HG02571 (cell line): ENCODE results near the gene RNF121.

Experiments
- ATAC-seq: cut with Tn5 transposase; IDR thresholded peaks from one replicate; pipeline ENCODE4 v1.9.1; 2021; ENCODE audit warnings: mild to moderate bottlenecking, moderate library complexity; ENCODE audit not compliant: unreplicated experiment

RNF121 gene

GRCh38 chr11:71979602-71980001 is 50.8 kb downstream of the RNF121 start:
- no peak for ATAC-seq

DNA sequence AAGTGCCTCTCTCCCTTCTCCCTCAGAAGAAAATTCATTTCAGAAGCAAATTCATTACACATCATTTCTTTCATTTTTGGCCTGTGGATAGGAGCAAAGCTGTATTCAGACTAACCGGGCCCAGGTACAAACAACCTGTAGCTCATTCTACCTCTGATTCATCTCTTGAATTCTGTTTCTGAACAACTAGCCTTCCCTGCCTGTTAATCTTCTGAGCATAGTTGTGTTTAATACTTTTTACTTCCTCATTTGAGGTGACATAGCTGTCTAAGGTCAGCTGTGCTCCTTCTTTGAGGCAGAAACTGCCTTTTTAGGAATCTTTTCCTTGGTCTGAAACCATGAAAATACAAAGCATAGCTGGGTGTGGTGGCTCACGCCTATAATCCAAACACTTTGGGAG is 57.3 kb downstream of the RNF121 start:
- ATAC-seq: no peak

DNA sequence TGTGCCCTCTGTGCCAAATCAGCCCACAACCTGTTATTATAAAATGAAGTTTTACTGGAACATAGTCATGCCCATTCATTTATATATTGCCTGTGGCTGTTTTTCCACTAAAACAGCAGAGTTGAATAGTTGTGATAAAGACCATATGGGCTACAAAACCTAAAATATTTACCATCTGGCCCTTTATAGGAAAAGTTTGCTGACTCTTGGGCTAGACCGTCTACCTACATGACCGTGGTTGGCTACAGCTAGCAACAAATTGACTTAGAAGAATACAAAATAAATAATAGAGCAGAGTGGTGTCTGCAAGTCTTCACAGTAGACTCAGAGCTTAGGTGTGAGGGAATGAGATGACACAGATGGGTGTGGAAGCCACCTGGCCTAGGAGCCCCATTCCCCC is 58.7 kb downstream of the RNF121 start:
- no peak for ATAC-seq

DNA sequence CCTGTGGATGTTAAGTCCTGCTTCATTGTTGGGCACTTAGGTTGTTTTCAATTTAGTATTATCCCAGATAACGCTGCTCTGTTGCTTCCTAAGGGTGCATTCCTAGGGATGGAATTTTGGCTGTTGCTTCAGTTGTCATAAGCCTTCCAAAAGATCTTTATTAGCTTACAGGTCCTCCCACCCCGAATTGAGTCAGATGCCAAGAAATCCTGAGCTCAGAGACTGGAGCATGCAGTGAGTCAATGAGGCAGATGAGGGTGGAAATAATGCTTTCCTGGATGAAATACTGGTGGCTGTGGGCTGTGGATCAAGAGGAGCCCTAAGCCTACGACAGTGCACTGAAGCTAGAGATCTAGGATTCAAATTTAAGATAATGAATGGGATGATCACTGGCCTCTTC is 59.2 kb downstream of the RNF121 start:
- no peak for ATAC-seq

DNA sequence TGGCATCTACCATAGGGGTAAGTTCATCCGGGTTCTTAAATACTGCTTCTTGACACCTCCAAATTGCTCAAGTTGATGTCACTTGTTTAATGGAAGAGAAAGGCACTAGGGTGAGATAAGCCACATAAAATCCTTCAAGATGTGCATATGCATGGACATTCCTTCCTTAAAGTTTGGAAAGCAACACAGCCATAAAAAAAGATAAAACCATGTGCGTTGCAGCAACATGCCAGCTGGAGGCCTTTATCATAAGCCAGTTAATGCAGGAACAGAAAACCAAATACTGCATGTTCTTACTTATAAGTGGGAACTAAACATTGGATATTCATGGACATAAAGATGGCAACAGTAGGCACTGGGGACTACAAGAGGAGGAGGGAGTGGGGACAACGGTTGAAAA is 61.9 kb downstream of the RNF121 start:
- ATAC-seq: no peak

DNA sequence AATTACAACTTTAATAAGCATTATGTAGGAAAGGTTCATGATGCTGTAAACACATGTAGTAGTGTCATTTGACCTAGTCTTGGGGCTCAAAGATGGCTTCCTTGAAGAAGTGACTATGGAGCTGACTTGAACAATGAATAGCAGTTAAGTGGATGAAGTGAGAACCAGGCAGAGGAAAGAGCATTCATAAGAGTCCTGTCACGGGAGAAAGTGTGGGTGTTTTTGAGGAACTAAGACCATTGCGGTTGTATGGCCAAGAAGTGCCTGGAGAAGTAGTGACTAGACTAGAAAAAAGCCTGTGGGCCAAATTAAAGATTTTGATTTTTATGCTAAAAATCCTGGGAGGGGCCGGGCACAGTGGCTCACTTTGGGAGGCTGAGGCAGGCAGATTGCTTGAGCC is 62.6 kb downstream of the RNF121 start:
- ATAC-seq: peak; percentile 76

DNA sequence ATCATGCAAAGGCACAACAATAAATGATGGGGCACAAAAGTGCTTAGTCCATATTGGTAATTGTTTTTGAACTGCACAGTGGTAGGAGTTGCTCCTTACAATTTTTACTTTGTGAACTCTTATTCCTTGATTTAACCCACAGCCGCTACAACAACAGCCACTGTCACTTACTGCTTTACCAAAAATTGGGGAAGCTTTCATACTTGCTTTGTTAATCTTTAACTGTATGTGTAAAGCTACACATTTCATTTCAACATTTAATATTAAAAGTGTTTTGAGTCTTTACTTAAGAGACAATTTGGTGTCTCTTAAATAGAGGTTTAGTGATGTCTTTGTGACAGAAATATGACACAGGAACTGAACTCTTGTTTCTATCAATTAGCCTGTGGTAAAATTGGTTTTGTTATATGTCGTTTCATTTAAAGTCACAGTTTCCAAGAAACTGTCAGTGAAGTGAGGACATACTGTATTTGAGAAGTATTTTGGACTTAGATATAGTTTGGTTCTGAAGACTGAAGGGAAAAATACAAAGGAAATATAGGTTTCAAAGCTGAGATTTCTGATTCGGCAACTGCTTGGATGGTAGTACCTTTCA is 63.4 kb downstream of the RNF121 start:
- no peak for ATAC-seq

GRCh38 chr11:71994786-71995185 is 65.9 kb downstream of the RNF121 start:
- ATAC-seq: no peak

- ATAC-seq: no peak
Observed at GRCh38 chr11:71995726-71996291, 67.0 kb downstream of the RNF121 start.

DNA sequence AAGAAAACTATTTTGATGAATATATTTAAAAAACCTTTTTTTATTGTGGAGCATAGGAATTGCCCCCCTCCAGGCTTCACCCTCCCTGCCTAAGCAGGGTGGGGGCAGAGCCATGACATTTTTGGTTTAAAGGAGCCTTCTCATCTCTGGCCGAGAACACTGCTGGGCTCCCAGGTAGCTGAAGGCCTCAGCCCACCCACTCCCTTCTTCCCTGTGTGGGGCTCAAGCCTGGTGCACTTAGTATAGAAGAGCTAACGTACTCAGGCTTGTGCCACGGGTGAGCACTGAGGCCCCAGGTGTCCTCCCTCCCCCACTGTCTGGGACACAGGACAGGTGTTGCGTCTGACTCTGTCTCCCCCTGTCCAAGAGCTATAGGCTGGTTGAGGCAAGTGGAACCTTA is 67.7 kb downstream of the RNF121 start:
- no peak for ATAC-seq

DNA sequence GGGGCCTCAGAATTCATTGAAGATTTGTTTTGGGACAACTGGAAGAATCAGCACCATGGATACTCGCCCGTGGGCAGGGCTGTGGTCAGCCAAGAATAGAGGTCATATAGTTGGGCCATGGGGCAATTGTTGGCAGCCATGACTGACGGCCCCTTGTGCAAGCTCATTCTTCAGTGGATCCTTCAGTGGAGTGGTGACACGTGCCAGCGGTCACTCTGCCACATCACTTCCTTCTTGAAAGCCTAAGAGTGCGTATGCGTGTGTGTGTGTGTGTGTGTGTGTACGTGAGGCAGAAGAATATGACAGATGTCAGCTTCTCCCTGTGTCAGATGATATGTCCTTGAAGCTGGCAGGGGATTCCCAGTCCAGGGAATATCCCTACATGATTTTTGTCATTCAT is 68.1 kb downstream of the RNF121 start:
- ATAC-seq: no peak

- no peak for ATAC-seq
Observed at GRCh38 chr11:71997594-71997993, 68.7 kb downstream of the RNF121 start.

GRCh38 chr11:71998061-71998460 is 69.2 kb downstream of the RNF121 start:
- no peak for ATAC-seq

- ATAC-seq: no peak
Observed at GRCh38 chr11:71998649-71999310, 69.9 kb downstream of the RNF121 start, which contains the start of gene IL18BP. Gene IL18BP, plus strand, starts transcription at chr11:71998909. Its CDS starts 1,076 bp downstream, at chr11:71999985.

DNA sequence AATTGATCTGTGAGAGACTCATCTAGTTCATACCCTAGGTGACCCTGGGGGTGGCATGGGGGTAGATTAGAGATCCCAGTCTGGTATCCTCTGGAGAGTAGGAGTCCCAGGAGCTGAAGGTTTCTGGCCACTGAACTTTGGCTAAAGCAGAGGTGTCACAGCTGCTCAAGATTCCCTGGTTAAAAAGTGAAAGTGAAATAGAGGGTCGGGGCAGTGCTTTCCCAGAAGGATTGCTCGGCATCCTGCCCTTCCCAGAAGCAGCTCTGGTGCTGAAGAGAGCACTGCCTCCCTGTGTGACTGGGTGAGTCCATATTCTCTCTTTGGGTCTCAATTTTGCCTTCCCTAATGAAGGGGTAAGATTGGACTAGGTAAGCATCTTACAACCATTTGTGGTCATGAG is 70.5 kb downstream of the RNF121 start:
- ATAC-seq: no peak

DNA sequence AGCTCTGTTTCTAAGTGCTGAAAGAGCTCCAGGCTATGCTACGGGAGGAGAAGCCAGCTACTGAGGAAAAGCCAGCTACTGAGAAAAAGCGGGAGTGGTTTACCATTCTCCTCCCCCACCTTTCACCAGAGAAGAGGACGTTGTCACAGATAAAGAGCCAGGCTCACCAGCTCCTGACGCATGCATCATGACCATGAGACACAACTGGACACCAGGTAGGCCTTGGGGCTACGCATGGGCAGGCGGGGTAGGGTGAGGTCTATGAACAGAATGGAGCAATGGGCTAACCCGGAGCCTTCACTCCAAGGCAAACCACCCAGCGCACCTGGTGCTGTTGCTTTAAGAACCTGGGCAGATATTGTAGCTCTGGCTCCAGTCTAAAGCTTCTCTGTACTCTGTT is 71.0 kb downstream of the RNF121 start:
- ATAC-seq: no peak

DNA sequence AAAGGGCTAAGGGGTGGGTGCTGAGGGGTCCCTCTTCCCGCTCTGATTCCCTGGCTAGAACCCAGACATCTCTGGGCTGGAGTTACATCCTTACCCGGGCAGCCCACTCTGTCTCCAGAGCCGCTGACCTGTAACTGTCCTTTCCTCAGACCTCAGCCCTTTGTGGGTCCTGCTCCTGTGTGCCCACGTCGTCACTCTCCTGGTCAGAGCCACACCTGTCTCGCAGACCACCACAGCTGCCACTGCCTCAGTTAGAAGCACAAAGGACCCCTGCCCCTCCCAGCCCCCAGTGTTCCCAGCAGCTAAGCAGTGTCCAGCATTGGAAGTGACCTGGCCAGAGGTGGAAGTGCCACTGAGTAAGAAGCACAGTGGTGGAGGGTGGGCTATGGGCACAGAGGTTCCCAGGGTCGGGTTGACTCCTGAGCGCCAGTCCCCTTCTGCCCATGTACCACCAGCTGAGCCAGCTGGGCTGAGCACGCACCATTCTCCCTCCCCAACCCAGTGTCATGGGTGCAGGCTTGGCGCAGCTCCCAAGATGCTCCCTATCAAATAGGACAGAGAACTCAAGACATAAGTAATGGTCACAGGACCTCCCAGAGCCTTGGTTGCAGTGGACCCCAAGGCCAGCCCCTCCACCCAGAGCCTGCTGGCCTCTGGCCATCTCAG is 71.5 kb downstream of the RNF121 start:
- no peak for ATAC-seq

GRCh38 chr11:72001285-72001684 is 72.4 kb downstream of the RNF121 start:
- ATAC-seq: no peak

DNA sequence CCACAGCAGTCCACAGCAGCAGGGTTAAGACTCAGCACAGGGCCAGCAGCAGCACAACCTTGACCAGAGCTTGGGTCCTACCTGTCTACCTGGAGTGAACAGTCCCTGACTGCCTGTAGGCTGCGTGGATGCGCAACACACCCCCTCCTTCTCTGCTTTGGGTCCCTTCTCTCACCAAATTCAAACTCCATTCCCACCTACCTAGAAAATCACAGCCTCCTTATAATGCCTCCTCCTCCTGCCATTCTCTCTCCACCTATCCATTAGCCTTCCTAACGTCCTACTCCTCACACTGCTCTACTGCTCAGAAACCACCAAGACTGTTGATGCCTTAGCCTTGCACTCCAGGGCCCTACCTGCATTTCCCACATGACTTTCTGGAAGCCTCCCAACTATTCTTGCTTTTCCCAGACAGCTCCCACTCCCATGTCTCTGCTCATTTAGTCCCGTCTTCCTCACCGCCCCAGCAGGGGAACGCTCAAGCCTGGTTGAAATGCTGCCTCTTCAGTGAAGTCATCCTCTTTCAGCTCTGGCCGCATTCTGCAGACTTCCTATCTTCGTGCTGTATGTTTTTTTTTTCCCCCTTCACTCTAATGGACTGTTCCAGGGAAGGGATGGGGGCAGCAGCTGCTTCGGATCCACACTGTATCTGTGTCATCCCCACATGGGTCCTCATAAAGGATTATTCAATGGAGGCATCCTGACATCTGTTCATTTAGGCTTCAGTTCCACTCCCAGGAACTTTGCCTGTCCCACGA is 73.2 kb downstream of the RNF121 start:
- no peak for ATAC-seq

DNA sequence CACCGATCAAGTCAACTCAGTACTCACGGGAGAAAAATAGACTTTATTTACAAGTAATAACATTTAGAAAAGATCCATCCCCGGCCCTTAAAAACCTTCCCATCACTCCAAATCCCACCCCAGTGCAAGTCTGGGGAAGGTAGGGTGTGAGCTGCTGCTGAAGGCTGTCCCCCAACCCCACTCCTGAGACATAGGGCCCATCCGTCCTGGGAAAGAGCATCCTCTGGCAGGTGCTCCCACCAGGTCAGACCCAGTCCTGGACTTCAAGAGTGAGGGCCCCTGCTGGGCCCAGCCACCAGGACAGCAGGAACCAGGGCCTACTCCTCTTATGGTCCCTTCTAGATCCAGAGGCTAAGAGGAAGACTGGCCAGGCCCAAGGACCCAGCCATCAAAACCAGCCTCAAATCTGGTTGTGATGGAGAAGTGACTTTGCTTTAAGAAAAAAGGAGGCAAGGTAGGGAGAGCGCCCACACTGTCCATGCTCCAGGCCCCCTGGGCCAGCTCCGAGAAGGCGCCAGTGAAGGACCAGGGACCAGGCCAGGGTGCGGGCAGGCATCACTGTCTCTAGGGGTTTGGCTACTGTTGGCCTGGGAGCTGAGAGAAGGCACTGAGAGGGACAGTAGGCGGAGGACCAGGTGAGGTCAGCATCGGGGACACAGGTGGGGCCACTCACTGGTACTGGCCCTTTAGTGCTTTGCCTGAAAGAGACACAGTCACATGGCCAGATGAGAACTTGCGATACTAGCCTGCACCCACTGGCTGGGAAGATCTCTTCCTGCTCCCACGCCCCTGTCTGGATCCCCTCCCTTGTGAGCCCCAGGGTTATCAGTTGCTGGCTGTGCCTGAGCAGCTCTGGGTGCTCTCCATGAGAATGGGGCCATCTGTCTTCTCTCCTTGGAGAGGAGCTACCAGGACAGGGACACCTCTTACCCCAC is 74.3 kb downstream of the RNF121 start:
- ATAC-seq: no peak
